Vagina (tissue), 2 donors: ENCODE measurements around the gene MAML2.

Experiments
- CTCF ChIP-seq, 3 experiments: fragments of 450-650 bp in 2 of 3; fragments of 200-600 bp in 1 of 3; sonication (generic) in 1 of 3; IDR thresholded peaks; one replicate each; pipeline ENCODE4 v1.5.1; 2017 to 2019; ENCODE audit warnings: antibody characterized with exemption in 3 of 3, mild to moderate bottlenecking in 2 of 3, moderate library complexity in 2 of 3
- POLR2A ChIP-seq, 2 donors: fragments of 450-650 bp; IDR thresholded peaks; one replicate each; pipeline ENCODE4 v1.6.1; 2017; ENCODE audit warnings: antibody characterized with exemption in 2 of 2, mild to moderate bottlenecking in 2 of 2, moderate library complexity in 2 of 2
- POLR2AphosphoS5 ChIP-seq, 2 donors: sonication (generic); formaldehyde crosslinking; IDR thresholded peaks; one replicate each; pipeline ENCODE4 v1.9.0; 2017; ENCODE audit warnings: antibody characterized with exemption in 2 of 2, mild to moderate bottlenecking in 2 of 2, low read depth in 1 of 2; ENCODE audit not compliant: insufficient read depth in 1 of 2

- TF ChIP-seq POLR2AphosphoS5 (IDR thresholded peaks at IDR 0.05; ENCODE audit: insufficient read depth in 1 of 2, low read depth in 1 of 2) (no peak), CTCF (IDR thresholded peaks at IDR 0.05) (no peak), POLR2A (IDR thresholded peaks at IDR 0.05) (no peak)
Observed at GRCh38 chr11:96318399-96318798, 24.6 kb downstream of the MAML2 start.
